A549 (cell line): ENCODE data around the gene TAF3. TPM values are rescaled to one million over a fixed set of nuclear protein-coding genes. Genes with fewer than 3 reads are reported as not detected.

Experiments
- ATAC-seq, 2 experiments: fragments of 200-7000 bp in 1 of 2; fragments of >200 bp in 1 of 2; cut with Nextera tagmentation in 1 of 2; cut with Tn5 transposase in 1 of 2; 3 replicates each; pipeline versions ENCODE4 v1.8.0 to v1.9.1; 2018 to 2020; ENCODE audit warnings: mild to moderate bottlenecking in 1 of 2, moderate library complexity in 1 of 2
- CTCF ChIA-PET: fragments of 300-600 bp; sonication (Branson Sonifier 250); formaldehyde crosslinking; extraction: SDS; loops from one replicate; lab custom pipeline; 2021; ENCODE audit warnings: antibody characterized with exemption, inconsistent platforms; lab: Yijun Ruan, JAX
- POLR2A ChIA-PET: fragments of 350-600 bp; formaldehyde crosslinking; extraction: SDS; loops from one replicate; lab custom pipeline; 2021; ENCODE audit warnings: antibody characterized with exemption, inconsistent platforms; lab: Yijun Ruan, JAX
- DNase-seq, 2 experiments: peaks; one replicate each; pipeline versions ENCODE4 v3.0.0 to v3.0.0-alpha.2; 2011 to 2016; ENCODE audit warnings: low read depth in 1 of 2, low spot score in 1 of 2
- FAIRE-seq: peaks from 2 replicates; lab custom pipeline; 2011; peaks lifted over from hg19 to GRCh38; lab: Jason Lieb, UNC
- H3K27ac ChIP-seq, 2 experiments: fragments of >200 bp; sonication (Bioruptor Twin); formaldehyde crosslinking; 3 replicates each; pipeline ENCODE4 v1.5.1; 2016 to 2017
- H3K4me1 ChIP-seq: fragments of >200 bp; sonication (Bioruptor Twin); formaldehyde crosslinking; 3 replicates; pipeline ENCODE4 v1.6.1; 2016
- H3K4me2 ChIP-seq: fragments of >200 bp; sonication (Bioruptor Twin); formaldehyde crosslinking; 3 replicates; pipeline ENCODE4 v1.6.1; 2016
- H3K4me3 ChIP-seq: fragments of >200 bp; sonication (Bioruptor Twin); formaldehyde crosslinking; 3 replicates; pipeline ENCODE4 v1.5.1; 2016
- H3K9me3 ChIP-seq: fragments of >200 bp; sonication (Bioruptor Twin); formaldehyde crosslinking; 3 replicates; pipeline ENCODE4 v1.6.1; 2016
- BCL3 ChIP-seq: fragments of >200 bp; sonication (Bioruptor Twin); formaldehyde crosslinking; IDR thresholded peaks from 3 replicates; pipeline ENCODE4 v1.6.1; 2016
- CEBPB ChIP-seq, 2 experiments: fragments of >200 bp in 1 of 2; sonication (Bioruptor Twin) in 1 of 2; formaldehyde crosslinking in 1 of 2; IDR thresholded peaks; 2 replicates each; pipeline ENCODE4 v1.6.1; 2012 to 2016
- EHF ChIP-seq: fragments of 250-450 bp; sonication (Bioruptor Pico); IDR thresholded peaks from 2 replicates; pipeline ENCODE4 v1.5.0; 2020; ENCODE audit warnings: mild to moderate bottlenecking
- ELK1 ChIP-seq: fragments of 150-350 bp; IDR thresholded peaks from 2 replicates; pipeline ENCODE4 v1.6.1; 2014; ENCODE audit warnings: low read depth, mild to moderate bottlenecking, low read length
- GATA3 ChIP-seq: IDR thresholded peaks from 2 replicates; pipeline ENCODE4 v1.6.1; 2012; ENCODE audit warnings: borderline replicate concordance
- HDAC2 ChIP-seq: fragments of 200-600 bp; sonication (generic); IDR thresholded peaks from 2 replicates; pipeline ENCODE4 v1.6.1; 2016
- HMGXB4 ChIP-seq: fragments of 250-450 bp; sonication (Bioruptor Pico); IDR thresholded peaks from 2 replicates; pipeline ENCODE4 v1.5.0; 2021; ENCODE audit warnings: mild to moderate bottlenecking, moderate library complexity, borderline replicate concordance
- HOXA7 ChIP-seq: fragments of 250-450 bp; sonication (Bioruptor Pico); IDR thresholded peaks from 2 replicates; pipeline ENCODE4 v1.5.0; 2020; ENCODE audit warnings: mild to moderate bottlenecking, moderate library complexity
- HOXB13 ChIP-seq: fragments of 250-450 bp; sonication (Bioruptor Pico); IDR thresholded peaks from 2 replicates; pipeline ENCODE4 v1.5.0; 2020; ENCODE audit warnings: low read depth, mild to moderate bottlenecking, moderate library complexity
- MAX ChIP-seq: IDR thresholded peaks from 2 replicates; pipeline ENCODE4 v1.6.1; 2012
- NFE2L2 ChIP-seq: fragments of 150-350 bp; conservative IDR thresholded peaks from 2 replicates; pipeline ENCODE4 v1.6.1; 2014; ENCODE audit warnings: low read length
- NPAS2 ChIP-seq: fragments of 250-450 bp; sonication (Bioruptor Pico); IDR thresholded peaks from 2 replicates; pipeline ENCODE4 v1.8.0; 2022; ENCODE audit warnings: mild to moderate bottlenecking, moderate library complexity, borderline replicate concordance
- NR3C1 ChIP-seq: fragments of >200 bp; sonication (Bioruptor Twin); formaldehyde crosslinking; IDR thresholded peaks from 3 replicates; pipeline ENCODE4 v1.6.1; 2017
- PBX3 ChIP-seq: IDR thresholded peaks from 2 replicates; pipeline ENCODE4 v1.6.1; 2012
- PHF8 ChIP-seq: fragments of 200-600 bp; sonication (generic); IDR thresholded peaks from 2 replicates; pipeline ENCODE4 v1.6.1; 2016; ENCODE audit warnings: low read depth, mild to moderate bottlenecking, antibody characterized with exemption, moderate library complexity, borderline replicate concordance
- POLR2AphosphoS2 ChIP-seq: conservative IDR thresholded peaks from 2 replicates; pipeline ENCODE4 v1.6.1; 2012; ENCODE audit warnings: low read length, improper control_type of control experiment, inconsistent platforms
- RARB ChIP-seq: fragments of 250-450 bp; sonication (Bioruptor Pico); IDR thresholded peaks from 2 replicates; pipeline ENCODE4 v1.8.0; 2021; ENCODE audit warnings: mild to moderate bottlenecking, moderate library complexity
- RNF2 ChIP-seq: fragments of 200-600 bp; sonication (generic); IDR thresholded peaks from 2 replicates; pipeline ENCODE4 v1.6.1; 2016; ENCODE audit warnings: low read depth, mild to moderate bottlenecking, antibody characterized with exemption, moderate library complexity, borderline replicate concordance
- SMC3 ChIP-seq: fragments of >200 bp; sonication (Bioruptor Twin); formaldehyde crosslinking; IDR thresholded peaks from 3 replicates; pipeline ENCODE4 v1.6.1; 2018; ENCODE audit warnings: inconsistent platforms
- TFCP2L1 ChIP-seq: fragments of 250-450 bp; sonication (Bioruptor Pico); IDR thresholded peaks from 2 replicates; pipeline ENCODE4 v1.5.0; 2021; ENCODE audit warnings: mild to moderate bottlenecking
- TP53 ChIP-seq: fragments of 250-450 bp; sonication (Bioruptor Pico); IDR thresholded peaks from 2 replicates; pipeline ENCODE4 v1.5.0; 2021; ENCODE audit warnings: mild to moderate bottlenecking, moderate library complexity
- USF2 ChIP-seq: fragments of 450-650 bp; IDR thresholded peaks from 2 replicates; pipeline ENCODE4 v1.6.1; 2014; ENCODE audit warnings: antibody characterized with exemption
- ZFP36 ChIP-seq: fragments of 450-650 bp; IDR thresholded peaks from 2 replicates; pipeline ENCODE4 v1.6.1; 2014; ENCODE audit warnings: borderline replicate concordance; ENCODE audit not compliant: partially characterized antibody
- WGBS: methylation state at CpG from one replicate; pipeline ENCODE4 v1.1.6; 2017; ENCODE audit errors: missing lambda C conversion rate; 5-methylcytosine and 5-hydroxymethylcytosine counted together
- polyA plus RNA-seq, 4 experiments: library from polyadenylated mRNA; depleted of rRNA in 3 of 4; stranded (reverse); fragments of >200 nt; fragmentation: RNase III in 1 of 4; extraction: RNeasy Plus Mini Kit Qiagen cat#74134 plus additional on column Dnase treatment in 1 of 4; gene quantifications; 2 replicates in 3 of 4; 3 replicates in 1 of 4; pipeline ENCODE4 v1.2.3, GENCODE V29; 2011 to 2017

The TAF3 gene
- polyA plus RNA-seq, 2 of the 4 experiments (the other 2 are of a cell fraction) = 5.7 to 6.1 TPM

GRCh38 chr10:8048281-8049008 is 230.1 kb downstream of the TAF3 start:
- no peak for FAIRE-seq
- Histone ChIP-seq H3K4me3 (peak overlapping the region; percentile 72), H3K4me2 (peak overlapping the region; percentile 98)

GRCh38 chr10:8049045-8049864 is 230.9 kb downstream of the TAF3 start:
- TF ChIP-seq PBX3 (no peak), SMC3 (no peak), NFE2L2 (no peak), RARB (CRISPR knock-in tag) (no peak), BCL3 (no peak), HDAC2 (no peak), MAX (no peak), HOXA7 (no peak), HMGXB4 (CRISPR knock-in tag) (no peak)
- TF ChIP-seq, all 56 proteins: peak for 0
- H3K4me3 ChIP-seq = peak overlapping the region; percentile 72
- CTCF ChIA-PET = interaction anchor here (1.0 to 1.4 kb wide), 2 partner anchors 292 to 524 kb away, joined by 3 to 4 read pairs; no protein-coding TSS in a partner anchor
- POLR2A ChIA-PET = interaction anchor here (1.4 kb wide), 1 partner anchor 317 kb away, joined by 5 read pairs; no protein-coding TSS in a partner anchor
- 26% methylated on average over 26 of the region's 51 CpGs for WGBS
- H3K27ac ChIP-seq = peak overlapping the region; percentile 82 to 85
- DNase-seq (peak; percentile 37 to 42), ATAC-seq (peak; percentile 1 to 3; a peak in 2 of 6 replicates), FAIRE-seq (no peak)
- H3K9me3 ChIP-seq = no peaks in the 10 kb centered on the region
- H3K4me2 ChIP-seq = peak overlapping the region; percentile 98
- H3K4me1 ChIP-seq = peaks cover 11% of the 10 kb centered on the region; the same call in 2 of the 3 replicates

More at GRCh38 chr10:8048281-8049008, 230.1 kb downstream of the TAF3 start:
- CTCF ChIA-PET = interaction anchor here (1.4 kb wide), 1 partner anchor 523 kb away, joined by 4 read pairs; no protein-coding TSS in a partner anchor
- Histone ChIP-seq H3K9me3 (no peaks in the 10 kb centered on the region), H3K4me1 (peaks cover 11% of the 10 kb centered on the region; the same call in 2 of the 3 replicates), H3K27ac (peak overlapping the region in 1 of 2 experiments; percentile 85; a peak in 2 of 6 replicates)
- POLR2A ChIA-PET = no interaction called here
- DNase-seq (no peak), ATAC-seq (no peak)
- no peak for TF ChIP-seq TFCP2L1 (CRISPR knock-in tag)
- TF ChIP-seq POLR2AphosphoS2 = no peak
- no peak for TF ChIP-seq HOXB13
- no peak for TF ChIP-seq EHF (CRISPR knock-in tag)
- TF ChIP-seq GATA3 = no peak
- 62% methylated on average over 29 of the region's 29 CpGs for WGBS

GRCh38 chr10:8049865-8050555 is 231.7 kb downstream of the TAF3 start:
- Histone ChIP-seq H3K4me3 (peak overlapping the region; percentile 72), H3K9me3 (no peaks in the 10 kb centered on the region), H3K4me2 (peak overlapping the region; percentile 98), H3K27ac (peak overlapping the region; percentile 82 to 85), H3K4me1 (peaks cover 12% of the 10 kb centered on the region)
- CTCF ChIA-PET = interaction anchor here (1.0 to 1.4 kb wide), 2 partner anchors 292 to 524 kb away, joined by 3 to 4 read pairs; no protein-coding TSS in a partner anchor
- POLR2A ChIA-PET = interaction anchor here (0.8 to 1.4 kb wide), 2 partner anchors 316 to 445 kb away, joined by 4 to 5 read pairs; no protein-coding TSS in a partner anchor
- ATAC-seq = peak; percentile 8 to 13; a peak in 5 of 6 replicates
- no peak for FAIRE-seq
- peak; percentile 35 to 47 for DNase-seq
- under 1% methylated on average over 42 of the region's 68 CpGs for WGBS
- no peak for TF ChIP-seq CEBPB (IDR thresholded peaks at IDR 0.05)
- TF ChIP-seq ELK1 = no peak
- TF ChIP-seq NPAS2 = no peak
- TF ChIP-seq EHF (CRISPR knock-in tag) = no peak
- no peak for TF ChIP-seq TP53 (CRISPR knock-in tag)
- TF ChIP-seq PHF8 = peak; percentile 51; the same call in 1 of the 2 replicates
- TF ChIP-seq NFE2L2 = no peak
- no peak for TF ChIP-seq ZFP36
- peak; percentile 85; the same call in 1 of the 2 replicates for TF ChIP-seq RNF2
- no peak for TF ChIP-seq NR3C1
- TF ChIP-seq USF2 = no peak
